Measurements from ENCODE around the gene BCL2L12. TPM values are rescaled to one million over a fixed set of nuclear protein-coding genes. Genes with fewer than 3 reads are reported as not detected.

BCL2L12 gene
- total and polyA plus RNA-seq, 9 donors, result 6.7 to 21.0 (median 15.6) TPM

- Histone ChIP-seq H3K27me3 (no peaks in the 10 kb centered on the region), H3K4me1 (ENCODE audit: insufficient read depth) (no peaks in the 10 kb centered on the region), H3K36me3 (no peaks in the 10 kb centered on the region), H3K9me3 (no peaks in the 10 kb centered on the region), H3K27ac (no peak overlapping the region), H3K4me3 (no peak overlapping the region)
- intact Hi-C loops (cut with DNase I), result loop anchor here in 1 of 4 donors (10.0 kb wide), 2 partner anchors 93 to 213 kb away; partner anchors contain the start of genes FLT3LG and PRR12
- WGBS, 3 donors, result 69 to 74% (median 69%) methylated on average over 23 to 26 of the region's 26 CpGs
- no peak for TF ChIP-seq EP300 (IDR thresholded peaks at IDR 0.05)
- TF ChIP-seq POLR2A (IDR thresholded peaks at IDR 0.05), result no peak
- TF ChIP-seq CTCF (IDR thresholded peaks at IDR 0.05), result no peak
- DNase-seq, result peak in 1 of 5 donors; percentile 24
Observed at GRCh38 chr19:49687566-49688316, 22.0 kb downstream of the BCL2L12 start.

- intact Hi-C loops (cut with DNase I), result loop anchor here in 1 of 4 donors (10.0 kb wide), 2 partner anchors 94 to 214 kb away; partner anchors contain the start of genes FLT3LG and PRR12
- Histone ChIP-seq H3K9me3 (no peaks in the 10 kb centered on the region), H3K36me3 (no peaks in the 10 kb centered on the region), H3K27ac (no peak overlapping the region), H3K27me3 (no peaks in the 10 kb centered on the region), H3K4me1 (ENCODE audit: insufficient read depth) (no peaks in the 10 kb centered on the region), H3K4me3 (no peak overlapping the region)
- no peak for TF ChIP-seq EP300 (IDR thresholded peaks at IDR 0.05)
- TF ChIP-seq CTCF (IDR thresholded peaks at IDR 0.05), result no peak
- TF ChIP-seq POLR2A (IDR thresholded peaks at IDR 0.05), result no peak
- DNase-seq, result no peak
- 70 to 78% (median 75%) methylated on average over 12 of the region's 12 CpGs for WGBS, 3 donors
Observed at GRCh38 chr19:49688531-49689132, 22.9 kb downstream of the BCL2L12 start.

GRCh38 chr19:49689133-49690078 is 23.7 kb downstream of the BCL2L12 start, which contains the start of gene ADM5:
Gene ADM5, plus strand, starts transcription at chr19:49689594. Its CDS starts 244 bp downstream, at chr19:49689838.
- intact Hi-C loops (cut with DNase I), result loop anchor here in 1 of 4 donors (2.0 to 10.0 kb wide), 3 partner anchors 67 to 215 kb away; partner anchors contain the start of genes FLT3LG and PRR12
- Histone ChIP-seq H3K4me3 (peak within 1 kb of the TSS; percentile 39), H3K9me3 (no peaks in the 10 kb centered on the region), H3K4me1 (ENCODE audit: insufficient read depth) (no peaks in the 10 kb centered on the region), H3K27ac (peak within 1 kb of the TSS; percentile 8 to 10), H3K36me3 (no peaks in the 10 kb centered on the region), H3K27me3 (no peaks in the 10 kb centered on the region)
- WGBS, 3 donors, result 24 to 29% (median 26%) methylated on average over 41 to 54 of the region's 54 CpGs
- TF ChIP-seq POLR2A (IDR thresholded peaks at IDR 0.05), result no peak
- no peak for TF ChIP-seq EP300 (IDR thresholded peaks at IDR 0.05)
- peak in 1 of 3 donors; percentile 32 for TF ChIP-seq CTCF (IDR thresholded peaks at IDR 0.05)
- peak in 4 of 5 donors; percentile 57 to 68 (median 62) for DNase-seq

Data from ovary (tissue), 9 donors.